CD4-positive, alpha-beta T cell treated with Interleukin-6 at 100 ng/mL for 8 hours (primary cell): Measurements from ENCODE around the gene DRAXIN.

Experiments
- DNase-seq: peaks from one replicate; pipeline ENCODE4 v3.0.0-alpha.2; 2020; ENCODE audit warnings: mixed read lengths, low spot score

The DRAXIN gene

GRCh38 chr1:11711490-11711889 lies 20.0 kb downstream of the DRAXIN start:
- no peak for DNase-seq

- DNase-seq = no peak
Observed at GRCh38 chr1:11712285-11712684, 20.8 kb downstream of the DRAXIN start.

DNA sequence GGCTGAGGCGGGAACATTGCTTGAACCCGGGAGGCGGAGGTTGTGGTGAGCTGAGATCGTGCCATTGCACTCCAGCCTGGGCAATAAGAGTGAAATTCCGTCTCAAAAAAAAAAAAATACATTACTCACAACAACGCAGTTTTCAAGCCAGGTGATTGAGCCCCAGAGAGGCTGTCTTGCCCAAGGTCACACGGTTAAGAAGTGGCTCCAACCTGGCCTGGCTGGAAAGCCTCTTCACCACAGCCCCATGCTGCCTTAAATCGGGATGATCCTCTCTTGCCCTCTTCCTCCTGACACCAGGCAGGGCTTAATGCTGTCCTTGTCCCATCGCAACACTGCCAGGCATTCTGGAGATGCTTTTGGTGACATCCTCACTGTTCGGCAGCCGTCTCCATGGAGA lies 21.6 kb downstream of the DRAXIN start:
- no peak for DNase-seq

GRCh38 chr1:11714831-11715575 lies 23.5 kb downstream of the DRAXIN start:
- DNase-seq = no peak

- DNase-seq = peak; percentile 86
Observed at GRCh38 chr1:11719313-11720032, 28.0 kb downstream of the DRAXIN start.

DNA sequence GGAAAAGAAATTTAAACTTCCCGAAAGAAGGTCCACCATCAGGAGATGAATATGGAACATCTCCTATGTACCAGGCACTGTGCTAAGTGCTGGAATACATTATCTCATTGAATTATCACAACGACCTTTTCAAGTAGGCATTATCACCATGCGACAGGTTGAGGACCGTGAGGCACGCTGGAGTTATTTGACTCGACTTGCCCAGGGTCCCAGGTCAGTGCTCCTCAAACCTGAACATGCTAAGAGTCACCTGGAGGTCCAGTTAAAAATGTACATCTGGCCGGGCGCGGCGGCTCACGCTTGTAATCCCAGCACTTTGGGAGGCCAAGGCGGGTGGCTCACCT lies 28.5 kb downstream of the DRAXIN start:
- DNase-seq = no peak

GRCh38 chr1:11720525-11720924 lies 29.0 kb downstream of the DRAXIN start:
- DNase-seq = no peak

GRCh38 chr1:11721311-11721710 lies 29.8 kb downstream of the DRAXIN start:
- no peak for DNase-seq

- DNase-seq = no peak
Observed at GRCh38 chr1:11722538-11722937, 31.0 kb downstream of the DRAXIN start.

GRCh38 chr1:11725616-11726015 lies 34.1 kb downstream of the DRAXIN start:
- DNase-seq = no peak

- DNase-seq = no peak
Observed at GRCh38 chr1:11727119-11727518, 35.6 kb downstream of the DRAXIN start.

GRCh38 chr1:11728126-11728806 lies 36.8 kb downstream of the DRAXIN start:
- DNase-seq = no peak

DNA sequence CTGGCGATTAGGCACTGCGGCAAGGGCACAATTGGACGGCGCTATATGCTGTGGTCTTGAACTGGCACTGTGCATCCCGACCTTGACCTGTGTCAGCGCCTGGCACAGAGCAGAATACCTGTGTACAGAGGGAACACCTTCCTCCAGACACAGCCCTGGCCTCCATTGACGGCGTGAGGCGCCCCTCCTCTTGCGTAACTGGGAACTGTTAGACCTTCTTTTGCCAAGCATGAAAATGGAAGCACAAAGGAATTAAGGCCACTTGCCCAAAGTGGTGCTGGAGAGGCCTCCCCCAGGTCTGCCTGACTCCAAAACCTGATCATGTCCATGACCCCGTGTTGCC lies 37.6 kb downstream of the DRAXIN start:
- DNase-seq = no peak

- no peak for DNase-seq
Observed at GRCh38 chr1:11729498-11730428, 38.3 kb downstream of the DRAXIN start.

GRCh38 chr1:11730429-11730891 lies 39.0 kb downstream of the DRAXIN start:
- DNase-seq = peak; percentile 67

GRCh38 chr1:11731691-11732283 lies 40.3 kb downstream of the DRAXIN start:
- no peak for DNase-seq

GRCh38 chr1:11733306-11733705 lies 41.8 kb downstream of the DRAXIN start:
- no peak for DNase-seq

DNA sequence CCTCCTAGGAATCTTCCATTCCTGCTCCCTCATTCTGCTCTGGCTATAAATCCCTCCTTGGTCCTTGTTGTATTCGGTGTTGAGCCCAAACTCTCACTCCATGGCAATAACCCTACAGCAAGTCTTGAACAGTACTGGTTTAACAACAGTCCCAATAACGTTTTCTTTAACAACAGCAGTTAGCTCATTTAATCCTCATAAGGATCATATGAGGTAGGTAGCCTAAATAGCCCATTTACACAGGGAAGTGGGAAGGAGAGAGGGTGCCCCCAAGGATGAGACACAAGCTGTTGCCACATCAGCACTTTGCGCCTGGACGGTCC lies 44.0 kb downstream of the DRAXIN start:
- no peak for DNase-seq

DNA sequence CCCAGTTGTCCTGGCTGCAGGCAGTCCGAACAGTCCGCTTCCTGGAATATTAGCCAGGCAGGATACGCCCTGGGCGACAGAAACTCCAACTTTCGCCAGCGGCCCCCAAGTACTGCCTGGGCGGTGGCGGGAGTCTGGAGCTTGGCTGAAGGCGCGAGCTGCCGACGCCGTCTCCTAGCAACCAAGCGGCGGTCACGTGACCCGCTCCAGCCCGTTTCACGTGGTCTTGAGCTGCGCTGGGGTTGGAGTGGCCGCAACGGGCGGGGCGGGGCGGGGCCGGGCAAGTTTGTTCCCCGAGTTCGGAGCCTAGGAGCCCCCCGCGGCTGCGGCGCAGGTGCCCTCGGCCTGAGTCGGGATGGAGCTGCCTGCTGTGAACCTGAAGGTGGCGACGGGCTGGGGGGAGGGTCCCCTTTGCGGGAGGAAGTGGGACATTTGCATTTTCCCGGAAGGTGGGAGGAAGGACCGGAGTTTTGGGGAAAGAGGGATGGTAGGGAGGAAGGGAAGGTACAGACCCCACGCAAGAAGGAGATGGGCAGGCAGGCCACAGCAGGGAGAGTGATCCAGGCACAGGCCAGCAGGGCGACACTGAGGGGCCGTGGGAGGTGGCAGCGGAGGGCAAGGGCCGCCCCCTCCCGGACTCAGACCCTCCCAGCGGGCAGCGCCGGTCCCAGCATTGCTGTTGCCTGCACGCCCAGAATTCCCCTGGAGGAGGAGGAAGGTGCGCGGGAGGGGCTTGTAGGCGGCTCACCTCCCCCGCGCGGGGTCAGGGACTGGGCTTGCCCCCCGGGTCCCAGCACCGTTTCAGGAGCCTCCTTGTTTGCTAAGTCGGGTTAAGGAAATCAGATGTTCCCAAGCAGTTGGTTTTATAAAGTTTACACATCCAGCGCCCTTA lies 44.6 kb downstream of the DRAXIN start, which contains the start of gene AGTRAP:
Gene AGTRAP, plus strand, starts transcription at position 283 of the 892 bp plus-strand sequence. Its CDS starts 73 bp downstream, at position 356.
- DNase-seq = peak; percentile 85
